Thoracic aorta (tissue), 2 donors: ENCODE results near the gene MYL5. TPM values are rescaled to one million over a fixed set of nuclear protein-coding genes. Genes with fewer than 3 reads are reported as not detected.

ENCODE experiments used
- ATAC-seq: fragments of 150-250 bp; one replicate; pipeline ENCODE4 v1.8.0; 2017; ENCODE audit warnings: low read depth; ENCODE audit not compliant: insufficient number of reproducible peaks, low FRiP score
- DNase-seq: peaks from one replicate; pipeline ENCODE4 v3.0.0-alpha.2; 2020; ENCODE audit warnings: low spot score
- H3K27ac ChIP-seq, 2 donors: fragments of 200-600 bp; sonication (generic); 1 replicate in 1 of 2; 2 replicates in 1 of 2; pipeline ENCODE4 v1.5.1; 2016; ENCODE audit warnings: mild to moderate bottlenecking in 2 of 2, moderate library complexity in 2 of 2
- H3K27me3 ChIP-seq: fragments of 200-600 bp; sonication (generic); replicated peaks from 2 replicates; pipeline ENCODE4 v1.6.0; 2016; ENCODE audit warnings: mild to moderate bottlenecking; ENCODE audit not compliant: insufficient read depth
- H3K36me3 ChIP-seq: fragments of 200-600 bp; sonication (generic); one replicate; pipeline ENCODE4 v1.5.1; 2016
- H3K4me1 ChIP-seq, 2 donors: fragments of 200-600 bp; sonication (generic); 1 replicate in 1 of 2; 2 replicates in 1 of 2; pipeline versions ENCODE4 v1.5.1 to v1.6.0; 2016; ENCODE audit warnings: low read depth in 2 of 2, mild to moderate bottlenecking in 1 of 2; ENCODE audit not compliant: control insufficient read depth in 1 of 2
- H3K4me3 ChIP-seq: fragments of 200-600 bp; sonication (generic); 2 replicates; pipeline ENCODE4 v1.5.1; 2016; ENCODE audit warnings: mild to moderate bottlenecking
- H3K9me3 ChIP-seq: fragments of 200-600 bp; sonication (generic); 2 replicates; pipeline ENCODE4 v1.5.1; 2016
- total RNA-seq, 2 donors: library from RNA; depleted of rRNA; stranded (reverse); fragments of >200 nt; gene quantifications; one replicate each; pipeline versions ENCODE4 v1.1.0 to v1.2.3, GENCODE V29; 2016
- TF ChIP-seq, protein P1 (sequence below): fragments of 200-600 bp; sonication (generic); IDR thresholded peaks from one replicate; pipeline ENCODE4 v1.5.1; 2019; ENCODE audit warnings: antibody characterized with exemption

The MYL5 gene
- total RNA-seq, 2 donors from 2014 or later: 3.8 to 4.9 TPM

DNA sequence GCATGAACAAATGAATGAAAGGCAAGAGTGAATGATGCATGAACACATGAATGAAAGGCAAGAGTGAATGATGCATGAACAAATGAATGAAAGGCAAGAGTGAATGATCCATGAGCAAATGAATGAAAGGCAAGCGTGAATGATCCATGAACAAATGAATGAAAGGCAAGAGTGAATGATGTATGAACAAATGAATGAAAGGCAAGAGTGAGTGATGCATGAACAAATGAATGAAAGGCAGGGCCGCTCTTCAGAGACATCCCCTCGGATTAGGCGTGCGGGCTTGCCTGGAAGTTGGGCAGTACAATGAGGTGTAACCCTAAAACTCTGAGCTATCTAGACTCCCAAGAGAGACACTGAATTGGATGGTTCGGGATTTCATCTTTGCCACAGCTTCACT, 35.0 kb downstream of the MYL5 start:
- DNase-seq: no peak

DNA sequence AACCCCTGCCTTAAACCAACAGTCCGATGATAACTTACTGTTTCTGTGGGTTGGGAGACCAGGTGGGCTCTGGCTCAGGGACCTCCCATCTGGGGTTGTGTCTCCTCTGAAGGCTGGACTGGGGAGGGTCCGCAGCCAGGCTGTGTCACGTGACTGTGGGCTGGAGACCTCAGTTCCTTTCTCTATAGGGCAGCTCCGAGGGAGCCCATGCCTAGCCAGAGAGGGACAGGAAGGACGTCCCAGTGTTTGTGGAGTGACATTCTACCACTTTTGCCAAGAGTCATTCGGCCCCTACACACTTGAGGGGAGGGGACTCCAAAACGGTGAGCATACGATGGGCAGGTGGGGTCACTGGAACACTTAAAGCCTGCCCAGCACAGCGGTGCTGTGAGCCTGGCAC, 35.8 kb downstream of the MYL5 start:
- Histone ChIP-seq H3K27me3 (no peaks in the 10 kb centered on the region), H3K27ac (no peak overlapping the region), H3K4me3 (no peak overlapping the region), H3K9me3 (no peaks in the 10 kb centered on the region), H3K4me1 (peaks cover 21 to 33% of the 10 kb centered on the region in 2 donors), H3K36me3 (peaks cover 7% of the 10 kb centered on the region)
- ATAC-seq: no peak
- TF ChIP-seq, protein P1, sequence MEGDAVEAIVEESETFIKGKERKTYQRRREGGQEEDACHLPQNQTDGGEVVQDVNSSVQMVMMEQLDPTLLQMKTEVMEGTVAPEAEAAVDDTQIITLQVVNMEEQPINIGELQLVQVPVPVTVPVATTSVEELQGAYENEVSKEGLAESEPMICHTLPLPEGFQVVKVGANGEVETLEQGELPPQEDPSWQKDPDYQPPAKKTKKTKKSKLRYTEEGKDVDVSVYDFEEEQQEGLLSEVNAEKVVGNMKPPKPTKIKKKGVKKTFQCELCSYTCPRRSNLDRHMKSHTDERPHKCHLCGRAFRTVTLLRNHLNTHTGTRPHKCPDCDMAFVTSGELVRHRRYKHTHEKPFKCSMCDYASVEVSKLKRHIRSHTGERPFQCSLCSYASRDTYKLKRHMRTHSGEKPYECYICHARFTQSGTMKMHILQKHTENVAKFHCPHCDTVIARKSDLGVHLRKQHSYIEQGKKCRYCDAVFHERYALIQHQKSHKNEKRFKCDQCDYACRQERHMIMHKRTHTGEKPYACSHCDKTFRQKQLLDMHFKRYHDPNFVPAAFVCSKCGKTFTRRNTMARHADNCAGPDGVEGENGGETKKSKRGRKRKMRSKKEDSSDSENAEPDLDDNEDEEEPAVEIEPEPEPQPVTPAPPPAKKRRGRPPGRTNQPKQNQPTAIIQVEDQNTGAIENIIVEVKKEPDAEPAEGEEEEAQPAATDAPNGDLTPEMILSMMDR: no peak
- DNase-seq: no peak

More for the DNA sequence above, 35.0 kb downstream of the MYL5 start:
- H3K4me3 ChIP-seq: no peak overlapping the region
- H3K4me1 ChIP-seq: peaks cover 21 to 35% of the 10 kb centered on the region in 2 donors
- no peaks in the 10 kb centered on the region for H3K9me3 ChIP-seq
- H3K36me3 ChIP-seq: peaks cover 3% of the 10 kb centered on the region
- no peaks in the 10 kb centered on the region for H3K27me3 ChIP-seq
- no peak overlapping the region for H3K27ac ChIP-seq
- TF ChIP-seq, protein P1: no peak
- no peak for ATAC-seq

DNA sequence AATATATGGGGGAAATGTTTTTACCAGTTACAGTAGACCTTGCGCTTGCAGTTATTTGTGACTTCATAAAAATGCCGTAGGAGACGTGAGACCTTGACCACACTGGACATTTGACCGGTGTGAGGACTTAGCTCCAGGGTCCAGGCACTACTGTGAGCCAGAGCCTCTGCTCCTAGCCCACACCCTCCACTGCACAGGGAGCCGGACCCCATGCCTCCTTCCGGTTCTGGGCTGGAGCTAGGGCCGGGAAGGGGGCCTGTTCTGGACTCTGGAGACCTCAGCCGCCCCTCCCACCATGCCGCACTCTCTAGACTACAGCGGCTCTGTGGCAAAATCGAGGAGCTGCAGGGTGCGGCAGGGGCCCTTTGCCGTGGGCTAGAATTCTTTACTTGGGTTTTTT, 36.6 kb downstream of the MYL5 start:
- TF ChIP-seq, protein P1: no peak
- Histone ChIP-seq H3K4me3 (no peak overlapping the region), H3K4me1 (peaks cover 21 to 31% of the 10 kb centered on the region in 2 donors), H3K27ac (no peak overlapping the region), H3K27me3 (no peaks in the 10 kb centered on the region), H3K9me3 (no peaks in the 10 kb centered on the region), H3K36me3 (peaks cover 7% of the 10 kb centered on the region)
- DNase-seq: no peak
- ATAC-seq: no peak

DNA sequence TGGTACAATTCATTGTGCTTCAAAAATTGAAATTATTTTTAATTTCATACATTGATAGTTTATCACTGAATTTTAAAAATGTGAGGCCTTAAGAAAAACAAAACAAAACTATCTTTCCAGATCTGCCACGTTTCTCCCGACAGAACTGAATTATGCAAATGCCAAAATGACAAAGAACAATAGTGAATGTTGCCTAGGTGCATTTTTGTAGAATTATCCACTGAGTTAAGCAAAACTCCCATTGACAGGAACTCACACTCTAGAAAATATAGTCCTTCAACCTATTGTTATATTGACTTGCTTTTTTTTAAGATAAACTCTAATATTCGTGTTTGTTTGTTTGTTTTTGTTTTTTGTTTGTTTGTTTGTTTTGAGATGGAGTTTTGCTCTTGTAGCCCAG, 37.8 kb downstream of the MYL5 start:
- no peak overlapping the region for H3K4me3 ChIP-seq
- H3K4me1 ChIP-seq: peaks cover 16 to 23% of the 10 kb centered on the region in 2 donors
- TF ChIP-seq, protein P1: no peak
- ATAC-seq (no peak), DNase-seq (no peak)
- H3K27me3 ChIP-seq: no peaks in the 10 kb centered on the region
- no peaks in the 10 kb centered on the region for H3K9me3 ChIP-seq
- H3K36me3 ChIP-seq: peaks cover 7% of the 10 kb centered on the region
- no peak overlapping the region for H3K27ac ChIP-seq

DNA sequence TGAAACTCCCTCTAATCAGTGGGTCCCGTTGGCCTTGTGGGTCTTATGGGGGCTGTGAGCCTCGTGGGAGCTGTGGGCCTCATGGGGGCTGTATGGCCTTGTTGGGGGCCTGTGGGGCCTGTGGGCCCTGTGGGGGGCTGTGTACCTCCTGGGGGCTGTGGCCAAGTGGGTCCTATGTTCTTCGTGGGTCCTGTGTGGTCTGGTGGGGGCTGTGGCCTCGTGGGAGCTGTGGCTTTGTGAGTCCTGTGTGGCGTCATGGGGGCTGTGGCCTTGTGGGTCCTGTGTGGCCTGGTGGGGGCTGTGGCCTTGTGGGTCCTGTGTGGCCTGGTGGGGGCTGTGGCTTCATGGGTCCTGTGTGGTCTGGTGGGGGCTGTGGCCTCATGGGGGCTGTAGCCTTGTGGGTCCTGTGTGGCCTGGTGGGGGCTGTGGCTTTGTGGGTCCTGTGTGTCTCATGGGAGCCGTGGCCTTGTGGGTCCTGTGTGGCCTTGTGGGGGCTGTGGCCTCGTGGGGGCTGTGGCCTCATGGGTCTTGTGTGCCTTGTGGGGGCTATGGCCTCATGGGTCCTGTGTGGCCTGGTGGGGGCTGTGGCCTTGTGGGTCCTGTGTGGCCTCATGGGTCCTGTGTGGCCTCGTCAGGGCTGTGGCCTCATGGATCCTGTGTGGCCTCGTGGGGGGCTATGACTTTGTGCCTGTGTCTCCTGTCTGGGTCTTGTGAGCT, 38.7 kb downstream of the MYL5 start:
- H3K9me3 ChIP-seq: no peaks in the 10 kb centered on the region
- TF ChIP-seq, protein P1: no peak
- peaks cover 6 to 13% of the 10 kb centered on the region in 2 donors for H3K4me1 ChIP-seq
- H3K27me3 ChIP-seq: no peaks in the 10 kb centered on the region
- no peak overlapping the region for H3K4me3 ChIP-seq
- H3K27ac ChIP-seq: no peak overlapping the region
- DNase-seq (no peak), ATAC-seq (no peak)
- peaks cover 7% of the 10 kb centered on the region for H3K36me3 ChIP-seq
